ENCODE results near the gene NEK2. TPM values are rescaled to one million over a fixed set of nuclear protein-coding genes. Genes with fewer than 3 reads are reported as not detected.
A peak's percentile ranks its signal among the peaks of the same experiment; 100 is the strongest.
"Not testable (repeated sequence)": the region's sequence is repeated elsewhere in the genome, so short reads cannot be mapped to it uniquely, and the experiment has no call there.

NEK2 gene
- total RNA-seq, 2 experiments from 2014 or later, result 60.8 to 62.3 TPM

GRCh38 chr1:211708006-211708405, 32.6 kb upstream of the NEK2 start:
- no peaks in the 10 kb centered on the region for H3K4me1 Mint-ChIP-seq (ENCODE audit: low read depth)
- H3K27ac Mint-ChIP-seq, result no peak overlapping the region
- H3K36me3 Mint-ChIP-seq (ENCODE audit: low read depth), result no peaks in the 10 kb centered on the region
- no peaks in the 10 kb centered on the region for H3K27me3 Mint-ChIP-seq (ENCODE audit: low read depth)
- CTCF ChIA-PET, result interaction anchor here (1.3 kb wide), 1 partner anchor 9 kb away, joined by 5 read pairs; no protein-coding TSS in a partner anchor
- no peaks in the 10 kb centered on the region for H3K9me3 Mint-ChIP-seq
- H3K4me3 Mint-ChIP-seq, result no peak overlapping the region
- intact Hi-C loops (cut with micrococcal nuclease), result no loop called here
- DNase-seq, result no peak

- intact Hi-C loops (cut with micrococcal nuclease), result no loop called here
- H3K9me3 Mint-ChIP-seq, result no peaks in the 10 kb centered on the region
- no peaks in the 10 kb centered on the region for H3K27me3 Mint-ChIP-seq (ENCODE audit: low read depth)
- CTCF ChIA-PET, result no interaction called here
- no peak for DNase-seq
- H3K4me3 Mint-ChIP-seq, result no peak overlapping the region
- H3K27ac Mint-ChIP-seq, result no peak overlapping the region
- no peaks in the 10 kb centered on the region for H3K4me1 Mint-ChIP-seq (ENCODE audit: low read depth)
- no peaks in the 10 kb centered on the region for H3K36me3 Mint-ChIP-seq (ENCODE audit: low read depth)
Measured at GRCh38 chr1:211705467-211706091, 30.2 kb upstream of the NEK2 start.

- Mint-ChIP-seq H3K27ac (no peak overlapping the region), H3K4me1 (ENCODE audit: low read depth) (peaks cover under 1% of the 10 kb centered on the region), H3K9me3 (no peaks in the 10 kb centered on the region), H3K4me3 (no peak overlapping the region), H3K27me3 (ENCODE audit: low read depth) (no peaks in the 10 kb centered on the region), H3K36me3 (ENCODE audit: low read depth) (no peaks in the 10 kb centered on the region)
- no peak for DNase-seq
- CTCF ChIA-PET, result interaction anchor here (1.3 kb wide), 1 partner anchor 24 kb away, joined by 4 read pairs; no protein-coding TSS in a partner anchor
- intact Hi-C loops (cut with micrococcal nuclease), result no loop called here
Measured at GRCh38 chr1:211704543-211704942, 29.1 kb upstream of the NEK2 start.

GRCh38 chr1:211703812-211704537, 28.6 kb upstream of the NEK2 start:
- Mint-ChIP-seq H3K36me3 (ENCODE audit: low read depth) (no peaks in the 10 kb centered on the region), H3K9me3 (no peaks in the 10 kb centered on the region), H3K27me3 (ENCODE audit: low read depth) (no peaks in the 10 kb centered on the region), H3K4me1 (ENCODE audit: low read depth) (peaks cover 5% of the 10 kb centered on the region), H3K27ac (no peak overlapping the region), H3K4me3 (no peak overlapping the region)
- CTCF ChIA-PET, result interaction anchor here (1.3 kb wide), 1 partner anchor 23 kb away, joined by 4 read pairs; no protein-coding TSS in a partner anchor
- no peak for DNase-seq
- intact Hi-C loops (cut with micrococcal nuclease), result no loop called here

- peaks cover 12% of the 10 kb centered on the region for H3K4me1 Mint-ChIP-seq (ENCODE audit: low read depth)
- H3K27ac Mint-ChIP-seq, result no peak overlapping the region
- CTCF ChIA-PET, result interaction anchor here (1.4 kb wide), 1 partner anchor 194 kb away, joined by 3 read pairs; no protein-coding TSS in a partner anchor
- no peak overlapping the region for H3K4me3 Mint-ChIP-seq
- H3K36me3 Mint-ChIP-seq (ENCODE audit: low read depth), result no peaks in the 10 kb centered on the region
- no peak for DNase-seq
- intact Hi-C loops (cut with micrococcal nuclease), result no loop called here
- no peaks in the 10 kb centered on the region for H3K9me3 Mint-ChIP-seq
- no peaks in the 10 kb centered on the region for H3K27me3 Mint-ChIP-seq (ENCODE audit: low read depth)
Measured at GRCh38 chr1:211701733-211702132, 26.3 kb upstream of the NEK2 start.

- intact Hi-C loops (cut with micrococcal nuclease), result loop anchor here (5.0 kb wide), 2 partner anchors 38 to 238 kb away; no protein-coding TSS in a partner anchor
- Mint-ChIP-seq H3K9me3 (no peaks in the 10 kb centered on the region), H3K27ac (no peak overlapping the region), H3K27me3 (ENCODE audit: low read depth) (no peaks in the 10 kb centered on the region), H3K4me3 (no peak overlapping the region), H3K36me3 (ENCODE audit: low read depth) (no peaks in the 10 kb centered on the region), H3K4me1 (ENCODE audit: low read depth) (peaks cover 14% of the 10 kb centered on the region)
- CTCF ChIA-PET, result interaction anchor here (0.7 to 3.6 kb wide), 38 partner anchors 8 to 769 kb away, joined by 3 to 56 read pairs (median 6); partner anchors contain the start of genes DTL, INTS7 and NEK2
- DNase-seq, result no peak
Measured at GRCh38 chr1:211699059-211699458, 23.6 kb upstream of the NEK2 start.

GRCh38 chr1:211698161-211699026, 23.0 kb upstream of the NEK2 start:
- CTCF ChIA-PET, result interaction anchor here (0.5 to 3.6 kb wide), 56 partner anchors 8 to 770 kb away, joined by 3 to 56 read pairs (median 4); partner anchors contain the start of genes DTL, INTS7 and NEK2
- H3K4me1 Mint-ChIP-seq (ENCODE audit: low read depth), result peaks cover 14% of the 10 kb centered on the region
- peak overlapping the region; percentile 49 for H3K4me3 Mint-ChIP-seq
- no peaks in the 10 kb centered on the region for H3K36me3 Mint-ChIP-seq (ENCODE audit: low read depth)
- H3K9me3 Mint-ChIP-seq, result peaks cover 1% of the 10 kb centered on the region
- no peak overlapping the region for H3K27ac Mint-ChIP-seq
- intact Hi-C loops (cut with micrococcal nuclease), result loop anchor here (1.0 to 5.0 kb wide), 8 partner anchors 18 to 758 kb away; partner anchors contain the start of genes DTL, INTS7 and LPGAT1
- no peaks in the 10 kb centered on the region for H3K27me3 Mint-ChIP-seq (ENCODE audit: low read depth)
- peak; percentile 92 for DNase-seq

- Mint-ChIP-seq H3K36me3 (ENCODE audit: low read depth) (no peaks in the 10 kb centered on the region), H3K4me3 (no peak overlapping the region), H3K4me1 (ENCODE audit: low read depth) (peaks cover 14% of the 10 kb centered on the region), H3K27me3 (ENCODE audit: low read depth) (no peaks in the 10 kb centered on the region), H3K9me3 (peaks cover 1% of the 10 kb centered on the region), H3K27ac (no peak overlapping the region)
- intact Hi-C loops (cut with micrococcal nuclease), result loop anchor here (5.0 kb wide), 2 partner anchors 40 to 240 kb away; no protein-coding TSS in a partner anchor
- CTCF ChIA-PET, result interaction anchor here (0.9 to 3.6 kb wide), 17 partner anchors 11 to 760 kb away, joined by 3 to 56 read pairs (median 5); partner anchors contain the start of genes DTL, INTS7 and NEK2
- no peak for DNase-seq
Measured at GRCh38 chr1:211697356-211697755, 21.9 kb upstream of the NEK2 start.

GRCh38 chr1:211695135-211695816, 19.9 kb upstream of the NEK2 start:
- peaks cover 14% of the 10 kb centered on the region for H3K4me1 Mint-ChIP-seq (ENCODE audit: low read depth)
- CTCF ChIA-PET, result interaction anchor here (0.9 to 1.5 kb wide), 4 partner anchors 11 to 376 kb away, joined by 3 read pairs; no protein-coding TSS in a partner anchor
- no peak for DNase-seq
- peaks cover 1% of the 10 kb centered on the region for H3K9me3 Mint-ChIP-seq
- intact Hi-C loops (cut with micrococcal nuclease), result loop anchor here (5.0 kb wide), 2 partner anchors 42 to 242 kb away; no protein-coding TSS in a partner anchor
- no peaks in the 10 kb centered on the region for H3K36me3 Mint-ChIP-seq (ENCODE audit: low read depth)
- no peak overlapping the region for H3K27ac Mint-ChIP-seq
- no peak overlapping the region for H3K4me3 Mint-ChIP-seq
- H3K27me3 Mint-ChIP-seq (ENCODE audit: low read depth), result no peaks in the 10 kb centered on the region

GRCh38 chr1:211693911-211694310, 18.5 kb upstream of the NEK2 start:
- DNase-seq; H3K4me1 Mint-ChIP-seq (ENCODE audit: low read depth); CTCF ChIA-PET; H3K27me3 Mint-ChIP-seq (ENCODE audit: low read depth); H3K9me3 Mint-ChIP-seq; H3K36me3 Mint-ChIP-seq (ENCODE audit: low read depth); H3K27ac Mint-ChIP-seq; H3K4me3 Mint-ChIP-seq; intact Hi-C loops (cut with micrococcal nuclease): not testable (repeated sequence)

GRCh38 chr1:211688421-211688820, 13.0 kb upstream of the NEK2 start:
- H3K9me3 Mint-ChIP-seq, result no peaks in the 10 kb centered on the region
- H3K27ac Mint-ChIP-seq, result no peak overlapping the region

More at GRCh38 chr1:211688421-211688820, 13.0 kb upstream of the NEK2 start:
- CTCF ChIA-PET, result no interaction called here
- H3K4me1 Mint-ChIP-seq (ENCODE audit: low read depth), result peaks cover 5% of the 10 kb centered on the region
- no peak overlapping the region for H3K4me3 Mint-ChIP-seq
- H3K27me3 Mint-ChIP-seq (ENCODE audit: low read depth), result peaks cover 2% of the 10 kb centered on the region
- no peaks in the 10 kb centered on the region for H3K36me3 Mint-ChIP-seq (ENCODE audit: low read depth)
- intact Hi-C loops (cut with micrococcal nuclease), result loop anchor here (10.0 kb wide), 1 partner anchor 1306 kb away; no protein-coding TSS in a partner anchor
- no peak for DNase-seq
